ENCODE measurements around the gene ZBTB22. TPM values are rescaled to one million over a fixed set of nuclear protein-coding genes. Genes with fewer than 3 reads are reported as not detected.
"Not testable (repeated sequence)": the region's sequence is repeated elsewhere in the genome, so short reads cannot be mapped to it uniquely, and the experiment has no call there.

The ZBTB22 gene
- total and polyA plus RNA-seq, 10 donors, result 10.8 to 27.2 (median 19.1) TPM

DNA sequence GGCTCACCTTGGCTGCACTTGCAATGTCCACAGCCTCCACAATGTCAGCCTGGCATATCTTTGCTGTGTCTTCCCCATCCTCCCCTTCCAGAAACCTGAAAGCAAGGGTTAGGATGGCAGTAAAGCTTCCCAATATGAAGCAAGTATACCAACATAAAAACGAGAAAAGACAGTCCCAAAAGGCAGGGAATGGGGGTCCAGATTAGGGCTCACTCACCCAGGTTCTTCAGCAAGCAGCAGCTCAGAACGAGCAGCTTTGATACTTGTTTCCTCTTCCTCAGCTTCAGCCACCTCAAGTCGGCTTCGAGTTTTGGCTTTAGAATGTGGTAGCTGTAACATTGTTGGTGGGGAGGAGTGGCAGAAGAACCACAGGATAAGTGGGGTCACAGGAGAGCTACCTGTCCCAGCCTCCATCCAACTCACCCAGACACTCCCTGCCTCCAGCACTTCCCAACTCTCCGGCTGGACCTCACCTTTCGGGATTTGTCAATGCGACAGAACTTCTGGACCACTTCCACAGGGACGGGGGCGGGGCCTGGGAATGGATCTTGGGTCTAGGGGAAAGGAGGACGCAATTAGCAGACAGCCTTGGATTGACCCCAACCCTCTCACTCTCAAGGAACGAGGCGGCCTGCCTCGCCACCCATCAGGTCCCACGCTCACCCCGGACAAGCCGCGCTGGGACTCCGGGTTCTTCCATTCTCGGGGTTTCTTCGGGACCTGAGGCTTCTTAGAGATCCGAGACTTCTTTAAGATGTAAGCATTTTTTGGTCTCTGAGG is 29.2 kb downstream of the ZBTB22 start:
- Histone ChIP-seq H3K27ac (peak overlapping the region; percentile 76 to 94 (median 88)), H3K4me3 (peak overlapping the region; percentile 66 to 86 (median 83)), H3K36me3 (peaks cover 4 to 77% (median 60%) of the 10 kb centered on the region in 6 donors), H3K27me3 (replicated peaks in 1 of 7) (no peaks in the 10 kb centered on the region), H3K9me3 (no peaks in the 10 kb centered on the region), H3K4me1 (peaks cover 15 to 54% (median 33%) of the 10 kb centered on the region in 6 donors)
- intact Hi-C loops (cut with DNase I; ENCODE audit: low total_unique reads), result no loop called here
- WGBS, 5 donors, result 9 to 13% (median 10%) methylated on average over 18 to 21 of the region's 21 CpGs
- TF ChIP-seq POLR2A (IDR thresholded peaks at IDR 0.05) (no peak), POLR2AphosphoS5 (IDR thresholded peaks at IDR 0.05) (no peak)
- TF ChIP-seq, protein P1, sequence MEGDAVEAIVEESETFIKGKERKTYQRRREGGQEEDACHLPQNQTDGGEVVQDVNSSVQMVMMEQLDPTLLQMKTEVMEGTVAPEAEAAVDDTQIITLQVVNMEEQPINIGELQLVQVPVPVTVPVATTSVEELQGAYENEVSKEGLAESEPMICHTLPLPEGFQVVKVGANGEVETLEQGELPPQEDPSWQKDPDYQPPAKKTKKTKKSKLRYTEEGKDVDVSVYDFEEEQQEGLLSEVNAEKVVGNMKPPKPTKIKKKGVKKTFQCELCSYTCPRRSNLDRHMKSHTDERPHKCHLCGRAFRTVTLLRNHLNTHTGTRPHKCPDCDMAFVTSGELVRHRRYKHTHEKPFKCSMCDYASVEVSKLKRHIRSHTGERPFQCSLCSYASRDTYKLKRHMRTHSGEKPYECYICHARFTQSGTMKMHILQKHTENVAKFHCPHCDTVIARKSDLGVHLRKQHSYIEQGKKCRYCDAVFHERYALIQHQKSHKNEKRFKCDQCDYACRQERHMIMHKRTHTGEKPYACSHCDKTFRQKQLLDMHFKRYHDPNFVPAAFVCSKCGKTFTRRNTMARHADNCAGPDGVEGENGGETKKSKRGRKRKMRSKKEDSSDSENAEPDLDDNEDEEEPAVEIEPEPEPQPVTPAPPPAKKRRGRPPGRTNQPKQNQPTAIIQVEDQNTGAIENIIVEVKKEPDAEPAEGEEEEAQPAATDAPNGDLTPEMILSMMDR (IDR thresholded peaks at IDR 0.05 in 8 of 11, conservative IDR thresholded peaks at IDR 0.05 in 3 of 11), result no peak
- DNase-seq, result no peak

DNA sequence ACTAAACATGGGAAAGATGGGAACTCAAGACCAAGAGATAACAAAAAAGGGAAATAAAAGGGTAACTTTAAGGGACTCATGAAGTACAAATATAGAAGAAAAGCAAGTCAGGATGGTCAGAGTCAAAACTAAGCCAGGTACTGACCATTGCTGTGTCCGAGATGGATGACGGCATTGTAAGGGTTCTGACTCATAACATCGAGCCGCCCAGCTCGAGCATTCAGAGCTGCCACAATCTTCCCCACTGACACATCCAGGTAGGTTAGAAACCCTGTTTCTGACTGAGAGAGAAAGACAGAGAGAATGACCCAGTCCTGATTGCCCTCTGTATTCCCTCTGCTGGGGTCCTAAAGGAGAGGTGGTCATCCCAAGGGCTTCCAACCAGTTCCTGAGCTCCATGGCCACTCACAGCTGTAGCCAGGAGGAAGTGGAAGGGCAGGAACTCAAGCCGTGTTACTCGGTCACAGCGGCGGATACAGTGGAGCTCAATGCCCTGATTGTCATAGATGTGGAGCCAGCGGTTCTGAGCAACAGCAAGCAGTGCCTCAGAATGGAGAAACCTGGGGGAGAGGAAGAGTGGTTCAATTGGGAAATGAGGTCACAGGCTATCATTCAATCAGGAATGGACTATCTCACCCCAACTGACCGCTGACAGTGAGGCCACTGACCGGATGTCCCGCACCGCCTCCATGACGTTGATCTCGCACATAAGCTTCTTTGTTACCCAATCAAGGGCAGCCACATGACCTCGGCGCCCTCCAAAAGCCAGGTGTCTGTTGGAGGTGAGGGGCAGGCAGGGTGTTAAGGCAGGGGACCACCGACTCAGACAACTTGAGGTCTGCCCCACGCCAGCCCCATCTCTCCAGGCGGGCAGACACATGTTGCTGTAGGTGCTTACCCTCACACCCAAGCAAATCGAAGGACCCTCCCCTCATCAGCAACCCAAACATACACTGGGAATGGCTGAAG is 30.3 kb downstream of the ZBTB22 start:
- WGBS, 5 donors, result 88 to 94% (median 90%) methylated on average over 22 of the region's 22 CpGs
- H3K4me1 ChIP-seq, result peaks cover 15 to 49% (median 33%) of the 10 kb centered on the region in 6 donors
- no peaks in the 10 kb centered on the region for H3K27me3 ChIP-seq (replicated peaks in 1 of 7)
- no peak overlapping the region for H3K27ac ChIP-seq
- TF ChIP-seq POLR2AphosphoS5 (IDR thresholded peaks at IDR 0.05) (no peak), POLR2A (IDR thresholded peaks at IDR 0.05) (no peak)
- TF ChIP-seq, protein P1 (IDR thresholded peaks at IDR 0.05 in 8 of 11, conservative IDR thresholded peaks at IDR 0.05 in 3 of 11), result no peak
- no peaks in the 10 kb centered on the region for H3K9me3 ChIP-seq
- H3K4me3 ChIP-seq, result peak overlapping the region in 2 of 8 donors; percentile 79 to 86
- intact Hi-C loops (cut with DNase I; ENCODE audit: low total_unique reads), result no loop called here
- DNase-seq, result no peak
- peaks cover 4 to 77% (median 58%) of the 10 kb centered on the region in 6 donors for H3K36me3 ChIP-seq

DNA sequence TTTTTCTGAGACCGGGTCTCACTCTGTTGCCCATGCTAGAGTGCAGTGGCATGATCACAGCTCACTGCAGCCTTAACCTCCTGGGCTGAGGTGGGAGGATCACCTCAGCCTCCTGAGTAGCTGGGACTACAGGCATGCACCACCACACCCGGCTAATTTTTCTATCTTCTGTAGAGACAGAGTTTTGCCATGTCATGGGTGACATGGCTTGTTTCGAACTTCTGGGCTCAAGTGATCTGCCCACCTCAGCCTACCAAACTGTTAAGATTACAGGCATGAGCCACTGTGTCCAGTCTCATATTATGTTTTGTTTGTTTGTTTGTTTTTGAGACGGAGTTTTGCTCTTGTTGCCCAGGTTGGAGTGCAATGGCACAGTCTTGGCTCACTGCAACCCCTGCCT is 32.3 kb downstream of the ZBTB22 start:
- H3K4me3 ChIP-seq; H3K9me3 ChIP-seq; DNase-seq; intact Hi-C loops (cut with DNase I; ENCODE audit: low total_unique reads); H3K27ac ChIP-seq; H3K27me3 ChIP-seq (replicated peaks in 1 of 7): not testable (repeated sequence)
- 87 to 98% (median 91%) methylated on average over 4 of the region's 4 CpGs for WGBS, 5 donors
- Histone ChIP-seq H3K4me1 (peaks cover 14 to 52% (median 29%) of the 10 kb centered on the region in 6 donors), H3K36me3 (peaks cover 0 to 78% (median 57%) of the 10 kb centered on the region in 6 donors)

DNA sequence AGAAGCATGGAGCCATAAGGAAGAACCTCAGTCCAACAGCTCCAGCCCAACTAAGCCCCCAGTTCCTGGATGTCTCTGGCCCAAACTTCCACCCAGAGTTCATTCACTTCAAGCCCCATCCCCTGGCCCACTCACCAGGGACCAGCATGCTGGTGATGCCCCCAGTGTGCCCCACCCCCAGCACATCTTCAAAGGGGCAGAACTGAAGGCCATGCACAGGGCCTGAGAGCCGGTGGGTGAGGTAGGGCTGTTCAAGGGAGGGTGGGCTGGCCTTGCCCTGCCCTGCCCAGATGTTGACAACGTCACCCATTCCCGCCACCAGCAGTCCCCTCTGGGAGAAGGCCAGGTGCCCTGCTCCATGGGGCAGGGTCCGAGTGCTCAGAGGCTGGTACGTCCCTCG is 37.0 kb downstream of the ZBTB22 start:
- intact Hi-C loops (cut with DNase I; ENCODE audit: low total_unique reads), result no loop called here
- peak overlapping the region in 4 of 8 donors; percentile 97 to 99 (median 98) for H3K27ac ChIP-seq
- TF ChIP-seq POLR2AphosphoS5 (IDR thresholded peaks at IDR 0.05), result peak in 2 of 3 donors; percentile 28 to 74
- TF ChIP-seq, protein P1 (IDR thresholded peaks at IDR 0.05 in 8 of 11, conservative IDR thresholded peaks at IDR 0.05 in 3 of 11), result no peak
- 77 to 92% (median 85%) methylated on average over 5 to 6 of the region's 6 CpGs for WGBS, 5 donors
- no peaks in the 10 kb centered on the region for H3K9me3 ChIP-seq
- peaks cover 0 to 86% (median 60%) of the 10 kb centered on the region in 6 donors for H3K36me3 ChIP-seq
- peaks cover 32 to 66% (median 49%) of the 10 kb centered on the region in 6 donors for H3K4me1 ChIP-seq
- H3K4me3 ChIP-seq, result no peak overlapping the region
- no peaks in the 10 kb centered on the region for H3K27me3 ChIP-seq (replicated peaks in 1 of 7)
- DNase-seq, result peak; percentile 74
